ENCODE results near the gene OR2AT4.
"Not testable (repeated sequence)": the region's sequence is repeated elsewhere in the genome, so short reads cannot be mapped to it uniquely, and the experiment has no call there.

Gene OR2AT4

GRCh38 chr11:75068559-75068958 is 28.1 kb downstream of the OR2AT4 start:
- H3K27ac ChIP-seq (ENCODE audit: low read depth, low read length, severe bottlenecking), result no peak overlapping the region
- H3K9me3 ChIP-seq (ENCODE audit: control insufficient read depth, low read length), result no peaks in the 10 kb centered on the region
- H3K4me3 ChIP-seq (ENCODE audit: extremely low read depth, insufficient read depth, low read length, poor library complexity, severe bottlenecking), result no peak overlapping the region
- peaks cover 10% of the 10 kb centered on the region for H3K4me1 ChIP-seq (ENCODE audit: control insufficient read depth, insufficient read depth, low read length, poor library complexity, severe bottlenecking)
- no peaks in the 10 kb centered on the region for H3K36me3 ChIP-seq (ENCODE audit: control insufficient read depth, insufficient read depth, low read length)

GRCh38 chr11:75066061-75066460 is 30.6 kb downstream of the OR2AT4 start:
- Histone ChIP-seq H3K4me3 (ENCODE audit: extremely low read depth, insufficient read depth, low read length, poor library complexity, severe bottlenecking) (no peak overlapping the region), H3K27ac (ENCODE audit: low read depth, low read length, severe bottlenecking) (no peak overlapping the region), H3K9me3 (ENCODE audit: control insufficient read depth, low read length) (no peaks in the 10 kb centered on the region), H3K4me1 (ENCODE audit: control insufficient read depth, insufficient read depth, low read length, poor library complexity, severe bottlenecking) (peaks cover 4% of the 10 kb centered on the region), H3K36me3 (ENCODE audit: control insufficient read depth, insufficient read depth, low read length) (no peaks in the 10 kb centered on the region)
- 90 to 96% methylated on average over 5 to 6 of the region's 7 CpGs for WGBS, 2 experiments (ENCODE audit: insufficient coverage in 2 of 2)

GRCh38 chr11:75063741-75064314 is 32.8 kb downstream of the OR2AT4 start:
- Histone ChIP-seq H3K27ac (ENCODE audit: low read depth, low read length, severe bottlenecking) (no peak overlapping the region), H3K9me3 (ENCODE audit: control insufficient read depth, low read length) (no peaks in the 10 kb centered on the region)
- WGBS, 2 experiments (ENCODE audit: insufficient coverage in 2 of 2), result 75 to 80% methylated on average over 1 of the region's 3 CpGs

GRCh38 chr11:75059299-75059698 is 37.4 kb downstream of the OR2AT4 start:
- H3K4me1 ChIP-seq (ENCODE audit: control insufficient read depth, insufficient read depth, low read length, poor library complexity, severe bottlenecking), result peaks cover 4% of the 10 kb centered on the region
- no peaks in the 10 kb centered on the region for H3K9me3 ChIP-seq (ENCODE audit: control insufficient read depth, low read length)
- no peak overlapping the region for H3K27ac ChIP-seq (ENCODE audit: low read depth, low read length, severe bottlenecking)
- no peak overlapping the region for H3K4me3 ChIP-seq (ENCODE audit: extremely low read depth, insufficient read depth, low read length, poor library complexity, severe bottlenecking)
- H3K36me3 ChIP-seq (ENCODE audit: control insufficient read depth, insufficient read depth, low read length), result no peaks in the 10 kb centered on the region

More at GRCh38 chr11:75063741-75064314, 32.8 kb downstream of the OR2AT4 start:
- H3K4me3 ChIP-seq (ENCODE audit: extremely low read depth, insufficient read depth, low read length, poor library complexity, severe bottlenecking), result no peak overlapping the region
- H3K4me1 ChIP-seq (ENCODE audit: control insufficient read depth, insufficient read depth, low read length, poor library complexity, severe bottlenecking), result peaks cover 4% of the 10 kb centered on the region
- H3K36me3 ChIP-seq (ENCODE audit: control insufficient read depth, insufficient read depth, low read length), result no peaks in the 10 kb centered on the region

- WGBS, 2 experiments (ENCODE audit: insufficient coverage in 2 of 2), result 100% methylated on average over 1 of the region's 3 CpGs; no CpG with 5 or more reads in 1 of the 2 experiments
- Histone ChIP-seq H3K36me3 (ENCODE audit: control insufficient read depth, insufficient read depth, low read length) (no peaks in the 10 kb centered on the region), H3K4me1 (ENCODE audit: control insufficient read depth, insufficient read depth, low read length, poor library complexity, severe bottlenecking) (no peaks in the 10 kb centered on the region), H3K9me3 (ENCODE audit: control insufficient read depth, low read length) (peaks cover 6% of the 10 kb centered on the region), H3K27ac (ENCODE audit: low read depth, low read length, severe bottlenecking) (no peak overlapping the region), H3K4me3 (ENCODE audit: extremely low read depth, insufficient read depth, low read length, poor library complexity, severe bottlenecking) (no peak overlapping the region)
Measured at GRCh38 chr11:75056814-75057213, 39.9 kb downstream of the OR2AT4 start.

GRCh38 chr11:75055511-75055910 is 41.2 kb downstream of the OR2AT4 start:
- 95% methylated on average over 3 of the region's 6 CpGs; no CpG with 5 or more reads in 1 of the 2 experiments for WGBS, 2 experiments (ENCODE audit: insufficient coverage in 2 of 2)
- no peak overlapping the region for H3K27ac ChIP-seq (ENCODE audit: low read depth, low read length, severe bottlenecking)

GRCh38 chr11:75052457-75052856 is 44.2 kb downstream of the OR2AT4 start:
- H3K9me3 ChIP-seq (ENCODE audit: control insufficient read depth, low read length), result peaks cover 6% of the 10 kb centered on the region
- no CpG with 5 or more reads among the region's 1 CpG for WGBS, 2 experiments (ENCODE audit: insufficient coverage in 2 of 2)
- H3K4me3 ChIP-seq (ENCODE audit: extremely low read depth, insufficient read depth, low read length, poor library complexity, severe bottlenecking), result no peak overlapping the region
- no peak overlapping the region for H3K27ac ChIP-seq (ENCODE audit: low read depth, low read length, severe bottlenecking)
- H3K4me1 ChIP-seq (ENCODE audit: control insufficient read depth, insufficient read depth, low read length, poor library complexity, severe bottlenecking), result peaks cover 4% of the 10 kb centered on the region
- no peaks in the 10 kb centered on the region for H3K36me3 ChIP-seq (ENCODE audit: control insufficient read depth, insufficient read depth, low read length)

More at GRCh38 chr11:75055511-75055910, 41.2 kb downstream of the OR2AT4 start:
- H3K4me3 ChIP-seq (ENCODE audit: extremely low read depth, insufficient read depth, low read length, poor library complexity, severe bottlenecking), result no peak overlapping the region
- H3K36me3 ChIP-seq (ENCODE audit: control insufficient read depth, insufficient read depth, low read length), result no peaks in the 10 kb centered on the region
- H3K4me1 ChIP-seq (ENCODE audit: control insufficient read depth, insufficient read depth, low read length, poor library complexity, severe bottlenecking), result no peaks in the 10 kb centered on the region
- peaks cover 6% of the 10 kb centered on the region for H3K9me3 ChIP-seq (ENCODE audit: control insufficient read depth, low read length)

- Histone ChIP-seq H3K36me3 (ENCODE audit: control insufficient read depth, insufficient read depth, low read length) (no peaks in the 10 kb centered on the region), H3K9me3 (ENCODE audit: control insufficient read depth, low read length) (peaks cover 6% of the 10 kb centered on the region), H3K4me3 (ENCODE audit: extremely low read depth, insufficient read depth, low read length, poor library complexity, severe bottlenecking) (no peak overlapping the region), H3K27ac (ENCODE audit: low read depth, low read length, severe bottlenecking) (no peak overlapping the region), H3K4me1 (ENCODE audit: control insufficient read depth, insufficient read depth, low read length, poor library complexity, severe bottlenecking) (peaks cover 10% of the 10 kb centered on the region)
- 90 to 96% methylated on average over 4 to 5 of the region's 5 CpGs for WGBS, 2 experiments (ENCODE audit: insufficient coverage in 2 of 2)
Measured at GRCh38 chr11:75051043-75051442, 45.6 kb downstream of the OR2AT4 start.

GRCh38 chr11:75050516-75050915 is 46.2 kb downstream of the OR2AT4 start:
- H3K4me3 ChIP-seq (ENCODE audit: extremely low read depth, insufficient read depth, low read length, poor library complexity, severe bottlenecking), result no peak overlapping the region
- peaks cover 11% of the 10 kb centered on the region for H3K4me1 ChIP-seq (ENCODE audit: control insufficient read depth, insufficient read depth, low read length, poor library complexity, severe bottlenecking)
- H3K9me3 ChIP-seq (ENCODE audit: control insufficient read depth, low read length), result peaks cover 6% of the 10 kb centered on the region
- no peaks in the 10 kb centered on the region for H3K36me3 ChIP-seq (ENCODE audit: control insufficient read depth, insufficient read depth, low read length)
- 96 to 100% methylated on average over 1 to 3 of the region's 4 CpGs for WGBS, 2 experiments (ENCODE audit: insufficient coverage in 2 of 2)
- no peak overlapping the region for H3K27ac ChIP-seq (ENCODE audit: low read depth, low read length, severe bottlenecking)

GRCh38 chr11:75049501-75050266 is 47.0 kb downstream of the OR2AT4 start:
- not testable (repeated sequence) for H3K36me3 ChIP-seq (ENCODE audit: control insufficient read depth, insufficient read depth, low read length); H3K27ac ChIP-seq (ENCODE audit: low read depth, low read length, severe bottlenecking); H3K9me3 ChIP-seq (ENCODE audit: control insufficient read depth, low read length); H3K4me3 ChIP-seq (ENCODE audit: extremely low read depth, insufficient read depth, low read length, poor library complexity, severe bottlenecking)
- H3K4me1 ChIP-seq (ENCODE audit: control insufficient read depth, insufficient read depth, low read length, poor library complexity, severe bottlenecking), result peaks cover 15% of the 10 kb centered on the region
- 100% methylated on average over 2 of the region's 8 CpGs; no CpG with 5 or more reads in 1 of the 2 experiments for WGBS, 2 experiments (ENCODE audit: insufficient coverage in 2 of 2)

- Histone ChIP-seq H3K4me1 (ENCODE audit: control insufficient read depth, insufficient read depth, low read length, poor library complexity, severe bottlenecking) (peaks cover 15% of the 10 kb centered on the region), H3K36me3 (ENCODE audit: control insufficient read depth, insufficient read depth, low read length) (no peaks in the 10 kb centered on the region), H3K9me3 (ENCODE audit: control insufficient read depth, low read length) (peaks cover under 1% of the 10 kb centered on the region), H3K27ac (ENCODE audit: low read depth, low read length, severe bottlenecking) (no peak overlapping the region), H3K4me3 (ENCODE audit: extremely low read depth, insufficient read depth, low read length, poor library complexity, severe bottlenecking) (no peak overlapping the region)
- WGBS, 2 experiments (ENCODE audit: insufficient coverage in 2 of 2), result 77 to 80% methylated on average over 3 of the region's 4 CpGs
Measured at GRCh38 chr11:75047191-75047590, 49.5 kb downstream of the OR2AT4 start.
